GM18498 (cell line): ENCODE measurements around the gene MAP4K4.

Experiments
- ATAC-seq: cut with Tn5 transposase; IDR thresholded peaks from one replicate; pipeline ENCODE4 v1.9.1; 2021; ENCODE audit warnings: mild to moderate bottlenecking, moderate library complexity; ENCODE audit not compliant: unreplicated experiment

Gene MAP4K4

GRCh38 chr2:101782427-101782792, 84.9 kb downstream of the MAP4K4 start:
- ATAC-seq = no peak

- no peak for ATAC-seq
These were observed 89.6 kb downstream of the MAP4K4 start for GRCh38 chr2:101787097-101787496.

- no peak for ATAC-seq
These were observed 91.1 kb downstream of the MAP4K4 start for GRCh38 chr2:101788565-101788964.

- ATAC-seq = no peak
These were observed 91.8 kb downstream of the MAP4K4 start for GRCh38 chr2:101788995-101789970.

- ATAC-seq = no peak
These were observed 92.9 kb downstream of the MAP4K4 start for GRCh38 chr2:101790416-101790815.

- no peak for ATAC-seq
These were observed 93.3 kb downstream of the MAP4K4 start for GRCh38 chr2:101790857-101791256.

- no peak for ATAC-seq
These were observed 94.7 kb downstream of the MAP4K4 start for GRCh38 chr2:101792208-101792607.

GRCh38 chr2:101793277-101793969, 95.9 kb downstream of the MAP4K4 start:
- no peak for ATAC-seq

GRCh38 chr2:101794141-101794540, 96.6 kb downstream of the MAP4K4 start:
- no peak for ATAC-seq

GRCh38 chr2:101795033-101795432, 97.5 kb downstream of the MAP4K4 start:
- no peak for ATAC-seq

GRCh38 chr2:101796825-101797600, 99.5 kb downstream of the MAP4K4 start:
- no peak for ATAC-seq

GRCh38 chr2:101801496-101801895, 104.0 kb downstream of the MAP4K4 start:
- no peak for ATAC-seq

- ATAC-seq = no peak
These were observed 104.8 kb downstream of the MAP4K4 start for GRCh38 chr2:101802329-101802728.

GRCh38 chr2:101803128-101803527, 105.6 kb downstream of the MAP4K4 start:
- ATAC-seq = no peak

GRCh38 chr2:101803945-101804696, 106.6 kb downstream of the MAP4K4 start:
- no peak for ATAC-seq

GRCh38 chr2:101805152-101806088, 107.9 kb downstream of the MAP4K4 start:
- no peak for ATAC-seq

GRCh38 chr2:101806123-101806522, 108.6 kb downstream of the MAP4K4 start:
- no peak for ATAC-seq

GRCh38 chr2:101806701-101807100, 109.2 kb downstream of the MAP4K4 start:
- no peak for ATAC-seq

- ATAC-seq = no peak
These were observed 109.7 kb downstream of the MAP4K4 start for GRCh38 chr2:101807242-101807641.
